GM19043 (cell line): ENCODE results near the gene GNE.

Experiments used
- ATAC-seq: cut with Tn5 transposase; IDR thresholded peaks from one replicate; pipeline ENCODE4 v1.9.1; 2021; ENCODE audit warnings: low read depth; ENCODE audit not compliant: unreplicated experiment

GNE gene

DNA sequence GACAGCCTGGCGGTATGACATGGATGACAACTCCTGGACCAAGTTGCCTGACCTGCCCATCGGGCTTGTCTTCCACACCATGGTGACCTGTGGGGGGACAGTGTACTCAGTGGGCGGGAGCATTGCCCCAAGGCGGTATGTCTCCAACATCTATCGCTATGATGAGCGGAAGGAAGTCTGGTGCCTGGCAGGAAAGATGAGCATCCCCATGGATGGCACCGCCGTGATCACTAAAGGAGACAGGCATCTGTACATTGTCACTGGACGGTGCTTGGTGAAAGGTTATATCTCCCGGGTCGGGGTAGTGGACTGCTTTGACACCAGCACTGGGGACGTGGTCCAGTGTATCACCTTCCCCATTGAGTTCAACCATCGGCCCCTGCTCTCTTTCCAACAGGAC, 87.7 kb downstream of the GNE start:
- ATAC-seq: no peak

DNA sequence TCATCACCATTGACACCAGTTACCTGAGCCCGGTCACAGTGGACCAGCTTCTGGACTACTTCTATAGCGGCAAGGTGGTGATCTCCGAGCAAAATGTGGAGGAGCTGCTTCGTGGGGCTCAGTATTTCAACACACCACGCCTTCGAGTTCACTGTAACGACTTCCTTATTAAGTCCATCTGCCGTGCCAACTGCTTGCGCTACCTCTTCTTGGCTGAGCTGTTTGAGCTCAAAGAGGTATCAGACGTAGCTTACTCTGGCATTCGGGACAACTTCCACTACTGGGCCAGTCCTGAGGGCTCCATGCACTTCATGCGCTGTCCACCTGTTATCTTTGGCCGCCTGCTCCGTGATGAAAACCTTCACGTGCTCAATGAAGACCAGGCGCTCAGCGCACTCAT, 88.5 kb downstream of the GNE start:
- no peak for ATAC-seq

DNA sequence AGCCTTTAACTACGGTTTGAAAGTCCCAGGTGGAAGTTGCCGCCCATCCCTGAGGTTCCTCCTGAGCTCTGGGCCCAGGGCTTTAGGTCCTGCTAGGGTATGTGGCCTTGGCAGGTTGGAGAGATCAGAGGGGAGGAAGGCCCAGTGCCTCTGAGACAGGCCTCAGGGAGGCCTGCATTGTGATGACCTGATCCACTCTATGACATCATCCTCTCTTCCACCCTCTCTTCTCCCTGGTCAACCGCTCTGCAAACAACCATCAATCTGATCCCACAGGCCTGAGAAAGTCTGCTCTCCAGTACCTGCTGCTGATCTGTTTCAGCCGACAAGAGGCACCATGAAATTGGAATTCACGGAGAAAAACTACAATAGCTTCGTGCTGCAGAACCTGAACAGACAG, 89.1 kb downstream of the GNE start, which contains the start of gene CCIN:
TSS of gene CCIN (plus strand) at position 223 of the 400 bp plus-strand sequence. CDS start at position 338, 115 bp downstream.
- ATAC-seq: no peak

DNA sequence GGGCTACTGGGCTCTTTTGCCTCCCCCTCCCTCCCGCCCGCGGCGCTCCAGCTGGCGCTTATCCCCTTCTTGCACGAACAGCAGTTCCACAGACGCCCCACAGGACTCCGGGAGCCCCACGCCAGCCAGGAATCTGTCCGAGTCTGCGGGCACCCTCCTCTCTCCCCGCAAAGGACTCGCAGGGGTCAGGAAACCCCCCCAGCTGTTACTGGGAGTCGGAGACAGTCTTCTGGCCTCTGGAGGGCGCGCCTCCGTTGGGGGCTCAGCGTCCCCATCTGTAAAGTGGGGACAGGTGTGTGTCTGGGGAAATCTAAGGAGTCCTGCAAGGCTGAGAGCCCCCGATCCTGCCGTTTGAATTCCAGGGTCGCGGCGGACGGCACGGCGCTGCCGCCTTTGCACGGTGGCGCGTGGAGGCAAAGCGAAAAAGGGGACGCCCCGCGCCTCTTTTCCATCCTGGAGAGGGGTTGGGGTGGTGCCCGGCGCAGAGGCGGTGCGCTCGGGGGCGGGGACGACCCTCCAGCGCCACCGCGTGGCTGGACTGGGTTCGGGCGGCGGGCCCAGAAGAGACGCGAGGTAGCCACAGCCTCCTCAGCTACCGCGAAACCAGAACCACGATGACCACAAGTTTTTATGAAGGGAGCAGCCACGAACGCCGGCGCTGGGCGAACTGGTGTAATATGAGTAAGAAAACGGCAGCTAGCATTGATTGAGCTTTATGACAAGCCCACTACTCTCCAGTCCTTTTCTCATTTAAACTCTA, 91.9 kb downstream of the GNE start:
- peak; percentile 77 for ATAC-seq

DNA sequence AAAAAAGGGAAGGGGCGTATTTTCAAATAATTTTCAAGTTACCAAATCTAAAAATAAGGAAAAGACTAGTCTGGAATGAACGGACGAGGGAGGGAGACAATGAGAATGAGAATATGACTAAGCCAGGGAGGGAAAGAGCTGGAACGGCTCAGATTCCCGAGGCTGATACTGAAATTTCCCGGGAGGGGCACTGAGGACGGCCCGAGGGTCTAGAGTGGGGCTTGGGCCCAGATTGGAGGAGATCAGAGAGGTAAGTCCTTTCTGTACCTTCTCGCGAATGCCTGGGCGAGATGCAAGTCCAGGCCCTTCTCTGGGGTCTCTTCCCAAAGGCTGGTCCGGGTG, 92.5 kb downstream of the GNE start:
- ATAC-seq: no peak

DNA sequence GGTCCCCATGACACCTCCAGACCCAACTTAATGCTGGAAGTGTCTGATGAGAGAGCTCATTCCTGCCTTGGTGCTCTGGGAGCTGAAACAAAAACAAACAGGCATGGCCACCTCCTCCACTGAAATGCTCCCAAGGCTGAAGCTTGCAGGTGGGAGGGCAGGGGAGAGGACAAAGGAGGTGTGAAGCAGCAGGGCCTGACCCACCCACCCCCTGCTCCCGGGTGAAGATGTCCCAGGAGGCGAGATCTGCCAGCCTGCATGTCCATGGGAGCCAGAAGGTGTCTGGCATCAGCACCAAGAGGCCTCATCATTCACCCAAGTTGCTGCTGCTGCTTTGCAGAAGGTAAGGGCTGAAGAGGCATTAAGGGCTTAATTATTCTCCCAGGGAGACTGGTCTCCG, 93.3 kb downstream of the GNE start:
- ATAC-seq: no peak
